Neural progenitor cell (in vitro differentiated cells): ENCODE data around the gene PWWP2B. TPM values are rescaled to one million over a fixed set of nuclear protein-coding genes. Genes with fewer than 3 reads are reported as not detected.

ENCODE experiments used
- DNase-seq: peaks from one replicate; pipeline ENCODE4 v3.0.0-alpha.2; 2016; ENCODE audit warnings: low spot score
- H2AFZ ChIP-seq: fragments of 200-600 bp; sonication (generic); replicated peaks from 2 replicates; pipeline ENCODE4 v1.6.1; 2016; ENCODE audit warnings: antibody characterized with exemption
- H3F3A ChIP-seq: fragments of 200-600 bp; sonication (generic); 2 replicates; pipeline ENCODE4 v1.6.1; 2016; ENCODE audit warnings: antibody characterized with exemption, low read depth
- H3K27ac ChIP-seq: fragments of 200-600 bp; sonication (generic); 2 replicates; pipeline ENCODE4 v1.5.1; 2016; ENCODE audit warnings: mild to moderate bottlenecking
- H3K27me3 ChIP-seq: fragments of 200-600 bp; sonication (generic); 2 replicates; pipeline ENCODE4 v1.6.1; 2016; ENCODE audit warnings: mild to moderate bottlenecking, moderate library complexity
- H3K36me3 ChIP-seq: fragments of 200-600 bp; sonication (generic); 2 replicates; pipeline ENCODE4 v1.5.1; 2016
- H3K4me1 ChIP-seq: fragments of 200-600 bp; sonication (generic); 2 replicates; pipeline ENCODE4 v1.6.1; 2016; ENCODE audit warnings: mixed run types
- H3K4me2 ChIP-seq: fragments of 200-600 bp; sonication (generic); 2 replicates; pipeline ENCODE4 v1.6.1; 2016
- H3K4me3 ChIP-seq: fragments of 200-600 bp; sonication (generic); 2 replicates; pipeline ENCODE4 v1.5.1; 2016
- H3K79me2 ChIP-seq: fragments of 200-600 bp; sonication (generic); 2 replicates; pipeline ENCODE4 v1.6.1; 2016; ENCODE audit warnings: low read depth
- H3K9ac ChIP-seq: fragments of 200-600 bp; sonication (generic); 2 replicates; pipeline ENCODE4 v1.6.1; 2016
- H3K9me3 ChIP-seq: fragments of 200-600 bp; sonication (generic); 2 replicates; pipeline ENCODE4 v1.5.1; 2016; ENCODE audit warnings: low read depth
- H4K20me1 ChIP-seq: fragments of 200-600 bp; sonication (generic); 2 replicates; pipeline ENCODE4 v1.6.1; 2016; ENCODE audit warnings: low read depth
- H3K27ac Mint-ChIP-seq: 3 replicates; pipeline ENCODE4 v1.8.0; 2021; ENCODE audit warnings: mixed read lengths
- H3K27me3 Mint-ChIP-seq: 2 replicates; pipeline ENCODE4 v1.8.0; 2022; ENCODE audit warnings: low read depth, mild to moderate bottlenecking, inconsistent platforms, moderate library complexity, mixed read lengths; ENCODE audit not compliant: insufficient read depth
- H3K36me3 Mint-ChIP-seq: 3 replicates; pipeline ENCODE4 v1.8.0; 2021; ENCODE audit warnings: mixed read lengths
- H3K4me1 Mint-ChIP-seq: 3 replicates; pipeline ENCODE4 v1.8.0; 2021; ENCODE audit warnings: mixed read lengths
- H3K4me3 Mint-ChIP-seq: 3 replicates; pipeline ENCODE4 v1.8.0; 2021; ENCODE audit warnings: mild to moderate bottlenecking, moderate library complexity, mixed read lengths
- H3K9me3 Mint-ChIP-seq: 3 replicates; pipeline ENCODE4 v1.8.0; 2020; ENCODE audit warnings: mixed read lengths
- CTCF ChIP-seq: fragments of 200-600 bp; sonication (generic); IDR thresholded peaks from 2 replicates; pipeline ENCODE4 v1.5.1; 2017; ENCODE audit warnings: antibody characterized with exemption, mild to moderate bottlenecking
- EZH2 ChIP-seq: fragments of 200-600 bp; sonication (generic); IDR thresholded peaks from 2 replicates; pipeline ENCODE4 v1.6.1; 2017; ENCODE audit warnings: antibody characterized with exemption, mild to moderate bottlenecking, moderate library complexity
- EZH2phosphoT487 ChIP-seq: fragments of 200-600 bp; sonication (generic); IDR thresholded peaks from 2 replicates; pipeline ENCODE4 v1.6.1; 2017; ENCODE audit warnings: antibody characterized with exemption
- total RNA-seq: library from RNA; depleted of rRNA; stranded (reverse); fragments of >200 nt; gene quantifications from 2 replicates; pipeline ENCODE4 v1.2.3, GENCODE V29; 2015; ENCODE audit warnings: low replicate concordance

Gene PWWP2B
- total RNA-seq, 1 donor from 2014 or later, result 0.34 TPM

GRCh38 chr10:132461683-132462231 is 64.8 kb downstream of the PWWP2B start:
- H3K36me3 Mint-ChIP-seq, result no peaks in the 10 kb centered on the region
- Histone ChIP-seq H3F3A (no peaks in the 10 kb centered on the region), H2AFZ (no peak overlapping the region), H4K20me1 (no peaks in the 10 kb centered on the region), H3K9ac (no peak overlapping the region), H3K27me3 (peaks cover 23% of the 10 kb centered on the region), H3K4me1 (no peaks in the 10 kb centered on the region), H3K79me2 (no peaks in the 10 kb centered on the region), H3K9me3 (no peaks in the 10 kb centered on the region), H3K4me3 (no peak overlapping the region), H3K36me3 (no peaks in the 10 kb centered on the region), H3K27ac (no peak overlapping the region), H3K4me2 (no peak overlapping the region)
- H3K4me1 Mint-ChIP-seq, result peaks cover 2% of the 10 kb centered on the region
- no peak for TF ChIP-seq EZH2
- TF ChIP-seq EZH2phosphoT487, result no peak
- no peak for TF ChIP-seq CTCF
- no peak overlapping the region for H3K27ac Mint-ChIP-seq
- no peak for DNase-seq
- H3K4me3 Mint-ChIP-seq, result no peak overlapping the region
- H3K9me3 Mint-ChIP-seq, result no peaks in the 10 kb centered on the region
- H3K27me3 Mint-ChIP-seq, result peaks cover 6% of the 10 kb centered on the region

GRCh38 chr10:132462463-132463332 is 65.7 kb downstream of the PWWP2B start:
- H3K4me1 Mint-ChIP-seq, result peaks cover 2% of the 10 kb centered on the region
- DNase-seq, result no peak

More at GRCh38 chr10:132462463-132463332, 65.7 kb downstream of the PWWP2B start:
- H3K9me3 Mint-ChIP-seq, result no peaks in the 10 kb centered on the region
- Histone ChIP-seq H4K20me1 (no peaks in the 10 kb centered on the region), H3K9ac (no peak overlapping the region), H3K27ac (no peak overlapping the region), H3K36me3 (no peaks in the 10 kb centered on the region), H3K4me3 (no peak overlapping the region), H3K79me2 (no peaks in the 10 kb centered on the region), H3K4me2 (no peak overlapping the region), H3K27me3 (peaks cover 18% of the 10 kb centered on the region), H3K4me1 (no peaks in the 10 kb centered on the region), H2AFZ (no peak overlapping the region), H3K9me3 (no peaks in the 10 kb centered on the region), H3F3A (no peaks in the 10 kb centered on the region)
- peaks cover 8% of the 10 kb centered on the region for H3K27me3 Mint-ChIP-seq
- H3K4me3 Mint-ChIP-seq, result no peak overlapping the region
- no peak overlapping the region for H3K27ac Mint-ChIP-seq
- TF ChIP-seq EZH2, result no peak
- no peak for TF ChIP-seq EZH2phosphoT487
- no peak for TF ChIP-seq CTCF
- H3K36me3 Mint-ChIP-seq, result no peaks in the 10 kb centered on the region
